Loucy (cell line): ENCODE data around the gene CCDC82.

ENCODE experiments used
- CTCF ChIP-seq: fragments of 200-600 bp; sonication (generic); conservative IDR thresholded peaks from 2 replicates; pipeline ENCODE4 v1.5.1; 2014; ENCODE audit warnings: mild to moderate bottlenecking, antibody characterized with exemption, low read length
- EZH2phosphoT487 ChIP-seq: fragments of 200-600 bp; IDR thresholded peaks from 2 replicates; pipeline ENCODE4 v1.6.1; 2018; ENCODE audit warnings: antibody characterized with exemption, mild to moderate bottlenecking, moderate library complexity, borderline replicate concordance

DNA sequence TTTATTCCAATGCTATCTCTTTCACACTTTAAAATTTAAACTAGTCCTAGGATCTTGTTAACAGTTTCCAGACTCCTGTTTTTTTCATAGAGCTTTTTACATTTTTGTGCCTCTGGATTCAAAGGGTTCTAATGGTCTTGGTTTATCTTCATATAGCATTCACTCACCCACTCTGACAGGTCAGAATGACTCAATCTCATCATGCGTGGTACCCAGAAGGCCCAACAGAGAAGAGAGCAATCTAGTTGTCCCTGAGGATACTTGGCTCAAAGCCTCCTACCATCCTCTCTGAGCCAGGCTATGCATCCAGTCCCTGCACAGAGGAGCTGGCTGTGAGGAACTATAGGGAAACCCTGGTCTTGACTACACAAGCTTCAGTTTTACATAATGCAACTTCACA is 74.2 kb downstream of the CCDC82 start:
- no peak for TF ChIP-seq CTCF
- no peak for TF ChIP-seq EZH2phosphoT487
